HCT116 (cell line): ENCODE data around the gene ACOT6. TPM values are rescaled to one million over a fixed set of nuclear protein-coding genes. Genes with fewer than 3 reads are reported as not detected.

Source experiments
- ATAC-seq: fragments of 200-7000 bp; cut with Tn5 transposase; 2 replicates; pipeline ENCODE4 v1.9.1; 2020; ENCODE audit warnings: mild to moderate bottlenecking, moderate library complexity
- BruUV-seq: library from RNA; stranded (reverse); fragments of 400-500 nt; replicated peaks from 2 replicates; lab custom pipeline; 2021; lab: Mats Ljungman, UMichigan
- CTCF ChIA-PET: fragments of 300-600 bp; sonication (Branson Sonifier 250); formaldehyde crosslinking; loops from one replicate; lab custom pipeline; 2021; ENCODE audit warnings: antibody characterized with exemption; lab: Charles Lee
- POLR2A ChIA-PET: fragments of 300-600, 350-600 bp; sonication (Branson Sonifier 250); formaldehyde crosslinking; loops from one replicate; lab custom pipeline; 2021; ENCODE audit warnings: antibody characterized with exemption; lab: Charles Lee
- RAD21 ChIA-PET, 2 experiments: fragments of 300-600 bp; sonication (Branson Sonifier 250); formaldehyde crosslinking; loops; one replicate each; lab custom pipeline; 2023; ENCODE audit warnings: low total read pairs in 2 of 2; ENCODE audit not compliant: uncharacterized antibody in 2 of 2, unreplicated experiment in 2 of 2, low non-redundant PET in 1 of 2; lab: Charles Lee
- DNase-seq: peaks from one replicate; pipeline ENCODE4 v3.0.0-alpha.2; 2010; ENCODE audit warnings: low read depth, low spot score
- H2AFZ ChIP-seq: fragments of 200-600 bp; shearing (Covaris generic), sonication (generic); 2 replicates; pipeline ENCODE4 v1.6.1; 2017; ENCODE audit warnings: low read depth, mixed run types, mixed read lengths, antibody characterized with exemption, low read length; ENCODE audit not compliant: poor library complexity, severe bottlenecking
- H3K27ac ChIP-seq: 2 replicates; pipeline ENCODE4 v1.5.1; 2012; ENCODE audit warnings: low read depth, low read length
- H3K27me3 ChIP-seq: fragments of 200-600 bp; sonication (generic); 2 replicates; pipeline ENCODE4 v1.6.1; 2016; ENCODE audit warnings: mixed run types, low read length, mixed read lengths; ENCODE audit not compliant: insufficient read depth
- H3K36me3 ChIP-seq, 2 experiments: fragments of 200-500 bp in 1 of 2; fragments of 200-600 bp in 1 of 2; sonication (Bioruptor generic) in 1 of 2; sonication (generic) in 1 of 2; 2 replicates each; pipeline versions ENCODE4 v1.5.1 to v1.6.1; 2014 to 2016; ENCODE audit warnings: low read length in 2 of 2, inconsistent platforms in 1 of 2, mixed read lengths in 1 of 2, mixed run types in 1 of 2; ENCODE audit not compliant: insufficient read depth in 2 of 2, control insufficient read depth in 1 of 2
- H3K4me1 ChIP-seq, 2 experiments: fragments of 200-600 bp in 1 of 2; sonication (generic) in 1 of 2; 2 replicates each; pipeline versions ENCODE4 v1.5.1 to v1.6.1; 2012 to 2017; ENCODE audit warnings: low read length in 2 of 2, inconsistent platforms in 1 of 2, mild to moderate bottlenecking in 1 of 2, mixed read lengths in 1 of 2, mixed run types in 1 of 2, moderate library complexity in 1 of 2; ENCODE audit not compliant: insufficient read depth in 2 of 2, control insufficient read depth in 1 of 2
- H3K4me2 ChIP-seq: fragments of 200-600 bp; sonication (generic); 2 replicates; pipeline ENCODE4 v1.6.1; 2017; ENCODE audit warnings: mixed run types, low read length, mixed read lengths
- H3K4me3 ChIP-seq, 2 experiments: fragments of 200-600 bp in 1 of 2; sonication (generic) in 1 of 2; replicated peaks in 1 of 2; 2 replicates each; pipeline ENCODE4 v1.5.1; 2011 to 2016; ENCODE audit warnings: low read length in 2 of 2, control low read depth in 1 of 2, low read depth in 1 of 2, mild to moderate bottlenecking in 1 of 2, mixed read lengths in 1 of 2, mixed run types in 1 of 2
- H3K79me2 ChIP-seq: fragments of 200-600 bp; sonication (generic); 2 replicates; pipeline ENCODE4 v1.6.1; 2017; ENCODE audit warnings: mild to moderate bottlenecking, mixed run types, low read length, moderate library complexity, mixed read lengths; ENCODE audit not compliant: insufficient read depth
- H3K9ac ChIP-seq: fragments of 200-600 bp; sonication (generic); 2 replicates; pipeline ENCODE4 v1.6.1; 2016; ENCODE audit warnings: low read length, mixed read lengths
- H3K9me2 ChIP-seq: fragments of 200-600 bp; sonication (generic), shearing (Covaris generic); 2 replicates; pipeline ENCODE4 v1.6.1; 2017; ENCODE audit warnings: mixed run types, mild to moderate bottlenecking, moderate library complexity; ENCODE audit not compliant: insufficient read depth
- H3K9me3 ChIP-seq, 2 experiments: fragments of 200-500 bp in 1 of 2; fragments of 200-600 bp in 1 of 2; sonication (Bioruptor generic) in 1 of 2; sonication (generic) in 1 of 2; 2 replicates each; pipeline ENCODE4 v1.6.1; 2014 to 2017; ENCODE audit warnings: low read length in 2 of 2, mixed read lengths in 2 of 2, inconsistent platforms in 1 of 2, low read depth in 1 of 2, mild to moderate bottlenecking in 1 of 2, mixed run types in 1 of 2, moderate library complexity in 1 of 2; ENCODE audit not compliant: control insufficient read depth in 1 of 2, insufficient read depth in 1 of 2
- H4K20me1 ChIP-seq: fragments of 200-600 bp; sonication (generic), shearing (Covaris generic); 2 replicates; pipeline ENCODE4 v1.6.1; 2017; ENCODE audit warnings: mixed run types, mild to moderate bottlenecking, moderate library complexity; ENCODE audit not compliant: insufficient read depth
- JUND ChIP-seq: IDR thresholded peaks from 2 replicates; pipeline ENCODE4 v1.6.1; 2012
- POLR2A ChIP-seq: IDR thresholded peaks from 2 replicates; pipeline ENCODE4 v1.7.0; 2011; ENCODE audit warnings: borderline replicate concordance; ENCODE audit not compliant: insufficient read depth, insufficient read length; ENCODE audit errors: extremely low read depth
- POLR2AphosphoS5 ChIP-seq: IDR thresholded peaks from 2 replicates; pipeline ENCODE4 v1.6.1; 2011; ENCODE audit warnings: mild to moderate bottlenecking, low read depth, low read length, moderate library complexity
- TCF7L2 ChIP-seq: IDR thresholded peaks from 2 replicates; pipeline ENCODE4 v1.7.0; 2011; ENCODE audit warnings: borderline replicate concordance, inconsistent platforms; ENCODE audit not compliant: insufficient read depth, insufficient read length; ENCODE audit errors: extremely low read depth
- YY1 ChIP-seq: IDR thresholded peaks from 2 replicates; pipeline ENCODE4 v1.6.1; 2011; ENCODE audit warnings: low read length, low read depth, moderate library complexity, mild to moderate bottlenecking; ENCODE audit not compliant: insufficient replicate concordance; ENCODE audit errors: extremely low read depth
- ZFX ChIP-seq: fragments of 450-650 bp; IDR thresholded peaks from 2 replicates; pipeline ENCODE4 v1.6.1; 2017
- ZNF274 ChIP-seq: fragments of 200-500 bp; sonication (Bioruptor generic); IDR thresholded peaks from 2 replicates; pipeline ENCODE4 v1.6.1; 2014; ENCODE audit warnings: mild to moderate bottlenecking, low read depth, low read length, inconsistent platforms
- intact Hi-C: fragments of 100-400 bp; cut with micrococcal nuclease; formaldehyde crosslinking; loops from 2 replicates; pipeline ENCODE4 v1.10.0; 2022
- total RNA-seq: library from RNA; stranded (reverse); gene quantifications from one replicate; pipeline ENCODE4 v1.2.1, GENCODE V29; 2021; ENCODE audit not compliant: unreplicated experiment
- TF ChIP-seq, protein P1 (sequence below): IDR thresholded peaks from 2 replicates; pipeline ENCODE4 v1.6.1; 2011; ENCODE audit warnings: mild to moderate bottlenecking, low read length, moderate library complexity; ENCODE audit not compliant: insufficient replicate concordance; ENCODE audit errors: extremely low read depth
- TF ChIP-seq, protein P2 (sequence below): IDR thresholded peaks from 2 replicates; pipeline ENCODE4 v1.6.1; 2012; ENCODE audit warnings: low read depth

Gene ACOT6
- total RNA-seq, 1 experiment from 2014 or later: not detected

DNA sequence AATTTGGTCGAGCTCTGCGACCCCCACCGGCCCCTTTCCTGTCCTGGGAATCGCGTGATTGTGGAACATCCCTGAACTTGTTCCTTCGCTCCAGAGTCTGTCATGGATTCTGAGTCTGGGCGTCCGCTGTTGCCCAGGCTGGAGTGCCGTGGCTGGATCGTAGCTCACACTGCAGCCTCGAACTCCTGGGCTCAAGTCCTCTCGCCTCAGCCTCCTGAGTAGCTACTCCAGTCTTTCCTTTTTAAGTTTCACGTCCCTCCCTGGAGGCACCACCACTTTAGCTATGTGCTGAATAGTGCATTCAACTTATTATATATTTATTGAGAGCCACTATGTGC, 698 bp downstream of the ACOT6 start:
- Histone ChIP-seq H3K9me3 (no peaks in the 10 kb centered on the region), H3K36me3 (no peaks in the 10 kb centered on the region), H2AFZ (peak overlapping the region; percentile 35), H3K79me2 (no peaks in the 10 kb centered on the region), H3K4me3 (peak overlapping the region; percentile 36 to 57), H3K4me1 (peaks cover 0 to 13% of the 10 kb centered on the region in 2 experiments; a peak in 2 of 4 replicates), H3K9me2 (no peaks in the 10 kb centered on the region), H3K27me3 (no peaks in the 10 kb centered on the region), H4K20me1 (no peaks in the 10 kb centered on the region), H3K9ac (peak overlapping the region; percentile 33; the same call in 1 of the 2 replicates), H3K4me2 (peak overlapping the region; percentile 76), H3K27ac (no peak overlapping the region; the same call in 1 of the 2 replicates)
- DNase-seq (no peak), ATAC-seq (peak; percentile 13)
- ChIA-PET RAD21 (interaction anchor here in 1 of 2 experiments (0.6 kb wide), 1 partner anchor 141 kb away, joined by 3 read pairs; no protein-coding TSS in a partner anchor), CTCF (interaction anchor here (1.2 kb wide), 1 partner anchor 13 kb away, joined by 3 read pairs; no protein-coding TSS in a partner anchor), POLR2A (interaction anchor here (0.7 kb wide), 1 partner anchor 14 kb away, joined by 3 read pairs; no protein-coding TSS in a partner anchor)
- BruUV-seq: no TSS peak
- intact Hi-C loops: no loop called here
- no peak for TF ChIP-seq TCF7L2
- no peak for TF ChIP-seq YY1
- TF ChIP-seq, protein P1, sequence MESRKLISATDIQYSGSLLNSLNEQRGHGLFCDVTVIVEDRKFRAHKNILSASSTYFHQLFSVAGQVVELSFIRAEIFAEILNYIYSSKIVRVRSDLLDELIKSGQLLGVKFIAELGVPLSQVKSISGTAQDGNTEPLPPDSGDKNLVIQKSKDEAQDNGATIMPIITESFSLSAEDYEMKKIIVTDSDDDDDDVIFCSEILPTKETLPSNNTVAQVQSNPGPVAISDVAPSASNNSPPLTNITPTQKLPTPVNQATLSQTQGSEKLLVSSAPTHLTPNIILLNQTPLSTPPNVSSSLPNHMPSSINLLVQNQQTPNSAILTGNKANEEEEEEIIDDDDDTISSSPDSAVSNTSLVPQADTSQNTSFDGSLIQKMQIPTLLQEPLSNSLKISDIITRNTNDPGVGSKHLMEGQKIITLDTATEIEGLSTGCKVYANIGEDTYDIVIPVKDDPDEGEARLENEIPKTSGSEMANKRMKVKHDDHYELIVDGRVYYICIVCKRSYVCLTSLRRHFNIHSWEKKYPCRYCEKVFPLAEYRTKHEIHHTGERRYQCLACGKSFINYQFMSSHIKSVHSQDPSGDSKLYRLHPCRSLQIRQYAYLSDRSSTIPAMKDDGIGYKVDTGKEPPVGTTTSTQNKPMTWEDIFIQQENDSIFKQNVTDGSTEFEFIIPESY: no peak
- no peak for TF ChIP-seq JUND
- no peak for TF ChIP-seq POLR2A
- TF ChIP-seq ZFX: no peak
- no peak for TF ChIP-seq ZNF274
- TF ChIP-seq POLR2AphosphoS5: no peak
- TF ChIP-seq, protein P2, sequence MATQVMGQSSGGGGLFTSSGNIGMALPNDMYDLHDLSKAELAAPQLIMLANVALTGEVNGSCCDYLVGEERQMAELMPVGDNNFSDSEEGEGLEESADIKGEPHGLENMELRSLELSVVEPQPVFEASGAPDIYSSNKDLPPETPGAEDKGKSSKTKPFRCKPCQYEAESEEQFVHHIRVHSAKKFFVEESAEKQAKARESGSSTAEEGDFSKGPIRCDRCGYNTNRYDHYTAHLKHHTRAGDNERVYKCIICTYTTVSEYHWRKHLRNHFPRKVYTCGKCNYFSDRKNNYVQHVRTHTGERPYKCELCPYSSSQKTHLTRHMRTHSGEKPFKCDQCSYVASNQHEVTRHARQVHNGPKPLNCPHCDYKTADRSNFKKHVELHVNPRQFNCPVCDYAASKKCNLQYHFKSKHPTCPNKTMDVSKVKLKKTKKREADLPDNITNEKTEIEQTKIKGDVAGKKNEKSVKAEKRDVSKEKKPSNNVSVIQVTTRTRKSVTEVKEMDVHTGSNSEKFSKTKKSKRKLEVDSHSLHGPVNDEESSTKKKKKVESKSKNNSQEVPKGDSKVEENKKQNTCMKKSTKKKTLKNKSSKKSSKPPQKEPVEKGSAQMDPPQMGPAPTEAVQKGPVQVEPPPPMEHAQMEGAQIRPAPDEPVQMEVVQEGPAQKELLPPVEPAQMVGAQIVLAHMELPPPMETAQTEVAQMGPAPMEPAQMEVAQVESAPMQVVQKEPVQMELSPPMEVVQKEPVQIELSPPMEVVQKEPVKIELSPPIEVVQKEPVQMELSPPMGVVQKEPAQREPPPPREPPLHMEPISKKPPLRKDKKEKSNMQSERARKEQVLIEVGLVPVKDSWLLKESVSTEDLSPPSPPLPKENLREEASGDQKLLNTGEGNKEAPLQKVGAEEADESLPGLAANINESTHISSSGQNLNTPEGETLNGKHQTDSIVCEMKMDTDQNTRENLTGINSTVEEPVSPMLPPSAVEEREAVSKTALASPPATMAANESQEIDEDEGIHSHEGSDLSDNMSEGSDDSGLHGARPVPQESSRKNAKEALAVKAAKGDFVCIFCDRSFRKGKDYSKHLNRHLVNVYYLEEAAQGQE: no peak
